SK-N-SH (cell line): Measurements from ENCODE around the gene TTC21B. TPM values are rescaled to one million over a fixed set of nuclear protein-coding genes. Genes with fewer than 3 reads are reported as not detected.

Source experiments
- CTCF ChIA-PET: fragments of 300-600, 350-600 bp; formaldehyde crosslinking; extraction: SDS; loops from one replicate; lab custom pipeline; 2021; lab: Yijun Ruan, JAX
- POLR2A ChIA-PET: fragments of 350-600 bp; sonication (Branson Sonifier 250); formaldehyde crosslinking; extraction: SDS; loops from one replicate; lab custom pipeline; 2020; ENCODE audit warnings: antibody characterized with exemption, inconsistent platforms; lab: Yijun Ruan, JAX
- DNase-seq: peaks from one replicate; pipeline ENCODE4 v3.0.0; 2012
- H2AFZ ChIP-seq: fragments of 200-600 bp; sonication (generic); 2 replicates; pipeline ENCODE4 v1.8.1; 2016; ENCODE audit warnings: antibody characterized with exemption, mild to moderate bottlenecking, low read depth
- H3F3A ChIP-seq: fragments of 200-600 bp; sonication (generic); replicated peaks from 2 replicates; pipeline ENCODE3; 2016; ENCODE audit warnings: antibody characterized with exemption, mild to moderate bottlenecking; ENCODE audit not compliant: insufficient read depth
- H3K27ac ChIP-seq, 2 experiments: fragments of 200-500 bp in 1 of 2; fragments of 200-600 bp in 1 of 2; sonication (Bioruptor generic) in 1 of 2; sonication (generic), shearing (Covaris generic) in 1 of 2; 2 replicates each; pipeline versions ENCODE4 v1.5.1 to v1.6.1; 2014 to 2016; ENCODE audit warnings: low read depth in 2 of 2, inconsistent platforms in 1 of 2, low read length in 1 of 2, mild to moderate bottlenecking in 1 of 2, mixed read lengths in 1 of 2
- H3K27me3 ChIP-seq: fragments of 200-600 bp; sonication (generic), shearing (Covaris generic); 2 replicates; pipeline ENCODE4 v1.6.1; 2016; ENCODE audit warnings: mixed run types; ENCODE audit not compliant: insufficient read depth
- H3K36me3 ChIP-seq, 2 experiments: fragments of 200-500 bp in 1 of 2; fragments of 200-600 bp in 1 of 2; sonication (Bioruptor generic) in 1 of 2; sonication (generic) in 1 of 2; replicated peaks in 1 of 2; 2 replicates each; pipeline versions ENCODE3 to v1.5.1; 2014 to 2016; ENCODE audit warnings: low read length in 1 of 2, mild to moderate bottlenecking in 1 of 2; ENCODE audit not compliant: insufficient read depth in 2 of 2, control insufficient read depth in 1 of 2
- H3K4me1 ChIP-seq, 2 experiments: fragments of 200-500 bp in 1 of 2; fragments of 200-600 bp in 1 of 2; sonication (Bioruptor generic) in 1 of 2; sonication (generic), shearing (Covaris generic) in 1 of 2; 2 replicates each; pipeline versions ENCODE4 v1.5.1 to v1.6.1; 2014 to 2016; ENCODE audit warnings: low read depth in 1 of 2, low read length in 1 of 2, mixed run types in 1 of 2; ENCODE audit not compliant: insufficient read depth in 2 of 2, control insufficient read depth in 1 of 2
- H3K4me2 ChIP-seq: fragments of 200-600 bp; sonication (generic), shearing (Covaris generic); 2 replicates; pipeline ENCODE4 v1.6.1; 2017; ENCODE audit warnings: mixed run types
- H3K4me3 ChIP-seq, 2 experiments: fragments of 200-500 bp in 1 of 2; fragments of 200-600 bp in 1 of 2; sonication (Bioruptor generic) in 1 of 2; sonication (generic), shearing (Covaris generic) in 1 of 2; 2 replicates each; pipeline versions ENCODE4 v1.5.1 to v1.8.1; 2014 to 2016; ENCODE audit warnings: low read depth in 2 of 2, inconsistent platforms in 1 of 2, low read length in 1 of 2, mild to moderate bottlenecking in 1 of 2, mixed read lengths in 1 of 2, moderate library complexity in 1 of 2
- H3K79me2 ChIP-seq: fragments of 200-600 bp; sonication (generic); 2 replicates; pipeline ENCODE4 v1.8.1; 2017; ENCODE audit warnings: mild to moderate bottlenecking; ENCODE audit not compliant: insufficient read depth
- H3K9ac ChIP-seq: fragments of 200-600 bp; sonication (generic); 2 replicates; pipeline ENCODE4 v1.6.1; 2017; ENCODE audit warnings: mixed run types
- H3K9me2 ChIP-seq: fragments of 200-600 bp; sonication (generic); 2 replicates; pipeline ENCODE4 v1.6.1; 2017; ENCODE audit warnings: mixed run types
- H3K9me3 ChIP-seq: fragments of 200-600 bp; sonication (generic); 2 replicates; pipeline ENCODE4 v1.6.1; 2017; ENCODE audit warnings: mixed run types, mild to moderate bottlenecking, moderate library complexity
- H4K20me1 ChIP-seq: fragments of 200-600 bp; sonication (generic); 2 replicates; pipeline ENCODE4 v1.6.1; 2017; ENCODE audit warnings: mild to moderate bottlenecking, mixed run types; ENCODE audit not compliant: insufficient read depth
- EZH2phosphoT487 ChIP-seq: fragments of 200-600 bp; sonication (generic); IDR thresholded peaks from 2 replicates; pipeline ENCODE4 v1.6.1; 2017; ENCODE audit warnings: low read depth, mixed run types, mild to moderate bottlenecking, antibody characterized with exemption, moderate library complexity, borderline replicate concordance
- FOXJ3 ChIP-seq: sonication (generic); formaldehyde crosslinking; IDR thresholded peaks from 2 replicates; pipeline ENCODE4 v1.5.1; 2020; ENCODE audit warnings: mild to moderate bottlenecking, missing genetic modification reagents
- FOXM1 ChIP-seq: IDR thresholded peaks from 2 replicates; pipeline ENCODE4 v1.4.0; 2012; ENCODE audit warnings: low read depth, mild to moderate bottlenecking
- GABPA ChIP-seq: IDR thresholded peaks from 2 replicates; pipeline ENCODE4 v1.4.0; 2012; ENCODE audit warnings: low read depth, mild to moderate bottlenecking
- RXRA ChIP-seq: IDR thresholded peaks from 2 replicates; pipeline ENCODE4 v1.4.0; 2012; ENCODE audit warnings: low read depth, mild to moderate bottlenecking, borderline replicate concordance
- SMC3 ChIP-seq: IDR thresholded peaks from 2 replicates; pipeline ENCODE4 v1.6.1; 2012; ENCODE audit warnings: low read depth, low read length, improper control_type of control experiment
- TCF12 ChIP-seq: IDR thresholded peaks from 2 replicates; pipeline ENCODE4 v1.4.0; 2012
- WGBS: methylation state at CpG from one replicate; pipeline ENCODE4 v1.1.6; 2017; ENCODE audit warnings: low lambda C conversion rate; 5-methylcytosine and 5-hydroxymethylcytosine counted together
- polyA plus RNA-seq, 3 experiments: library from polyadenylated mRNA; depleted of rRNA; stranded (reverse); fragments of >200 nt; gene quantifications; 2 replicates each; pipeline ENCODE4 v1.2.3, GENCODE V29; 2012
- TF ChIP-seq, protein P1 (sequence below): IDR thresholded peaks from 2 replicates; pipeline ENCODE4; 2012
- TF ChIP-seq, protein P2 (sequence below): IDR thresholded peaks from 2 replicates; pipeline ENCODE4 v1.4.0; 2012; ENCODE audit warnings: low read depth
- TF ChIP-seq, protein P3 (sequence below): fragments of 150-350 bp; IDR thresholded peaks from 2 replicates; pipeline ENCODE4 v1.6.1; 2017; ENCODE audit warnings: antibody characterized with exemption, low read length, low read depth, borderline replicate concordance
- TF ChIP-seq, protein P4 (sequence below): IDR thresholded peaks from 2 replicates; pipeline ENCODE4 v1.6.1; 2012; ENCODE audit warnings: mild to moderate bottlenecking, low read depth, low read length, moderate library complexity

TTC21B gene
- polyA plus RNA-seq, 1 of the 3 experiments (the other 2 are of a cell fraction): 10.1 TPM

DNA sequence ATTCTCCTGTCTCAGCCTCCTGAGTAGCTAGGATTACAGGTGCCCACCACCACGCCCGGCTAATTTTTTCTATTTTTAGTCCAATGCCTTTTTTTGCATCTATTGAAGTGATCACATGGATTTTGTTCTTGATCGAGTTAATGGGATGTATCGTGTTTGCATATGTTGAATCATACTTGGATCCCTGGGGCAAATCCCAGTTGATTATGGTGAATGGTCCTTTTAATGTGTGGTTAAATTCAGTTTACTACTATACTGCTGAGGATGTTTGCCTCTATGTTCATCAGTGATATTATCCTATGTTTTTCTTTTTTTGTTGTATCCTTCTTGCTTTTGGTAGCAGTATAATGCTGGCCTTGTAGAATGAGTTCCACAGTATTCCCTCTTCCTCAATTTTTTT lies 8.2 kb upstream of the TTC21B start (continued):
- TF ChIP-seq, protein P1, sequence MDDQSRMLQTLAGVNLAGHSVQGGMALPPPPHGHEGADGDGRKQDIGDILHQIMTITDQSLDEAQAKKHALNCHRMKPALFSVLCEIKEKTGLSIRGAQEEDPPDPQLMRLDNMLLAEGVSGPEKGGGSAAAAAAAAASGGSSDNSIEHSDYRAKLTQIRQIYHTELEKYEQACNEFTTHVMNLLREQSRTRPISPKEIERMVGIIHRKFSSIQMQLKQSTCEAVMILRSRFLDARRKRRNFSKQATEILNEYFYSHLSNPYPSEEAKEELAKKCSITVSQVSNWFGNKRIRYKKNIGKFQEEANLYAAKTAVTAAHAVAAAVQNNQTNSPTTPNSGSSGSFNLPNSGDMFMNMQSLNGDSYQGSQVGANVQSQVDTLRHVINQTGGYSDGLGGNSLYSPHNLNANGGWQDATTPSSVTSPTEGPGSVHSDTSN: no peak
- no peak for TF ChIP-seq FOXJ3
- no peak for TF ChIP-seq RXRA
- no peak for TF ChIP-seq GABPA
- TF ChIP-seq, protein P2, sequence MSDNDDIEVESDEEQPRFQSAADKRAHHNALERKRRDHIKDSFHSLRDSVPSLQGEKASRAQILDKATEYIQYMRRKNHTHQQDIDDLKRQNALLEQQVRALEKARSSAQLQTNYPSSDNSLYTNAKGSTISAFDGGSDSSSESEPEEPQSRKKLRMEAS: no peak
- no peak for TF ChIP-seq EZH2phosphoT487

DNA sequence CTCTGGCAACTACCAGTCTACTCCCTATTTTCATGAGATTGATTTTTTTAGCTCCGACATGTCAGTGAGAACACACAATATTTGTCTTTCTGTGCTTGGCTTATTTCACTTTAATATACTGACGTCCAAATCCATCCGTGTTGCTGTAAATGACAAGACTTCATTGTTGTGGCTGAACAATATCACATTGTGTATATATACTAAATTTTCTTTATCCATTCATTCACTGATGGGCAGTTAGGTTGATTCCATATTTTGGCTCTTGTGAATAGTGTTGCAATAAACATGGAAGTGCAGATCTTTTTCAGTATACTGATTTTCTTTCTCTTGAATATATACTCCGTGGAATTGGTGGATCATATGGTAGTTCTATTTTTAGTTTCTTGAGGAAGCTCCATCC lies 5.8 kb upstream of the TTC21B start:
- Histone ChIP-seq H3K79me2 (no peaks in the 10 kb centered on the region), H3K36me3 (no peaks in the 10 kb centered on the region), H3K9me2 (no peaks in the 10 kb centered on the region), H4K20me1 (no peaks in the 10 kb centered on the region), H3K27ac (no peak overlapping the region), H3K4me1 (peaks cover 0 to 3% of the 10 kb centered on the region in 2 experiments; a peak in 2 of 4 replicates), H2AFZ (no peak overlapping the region), H3K9ac (no peak overlapping the region), H3K4me2 (no peak overlapping the region), H3K9me3 (no peaks in the 10 kb centered on the region), H3F3A (no peaks in the 10 kb centered on the region), H3K27me3 (no peaks in the 10 kb centered on the region), H3K4me3 (no peak overlapping the region)
- WGBS: 82% methylated on average over 4 of the region's 4 CpGs
- TF ChIP-seq, protein P3, sequence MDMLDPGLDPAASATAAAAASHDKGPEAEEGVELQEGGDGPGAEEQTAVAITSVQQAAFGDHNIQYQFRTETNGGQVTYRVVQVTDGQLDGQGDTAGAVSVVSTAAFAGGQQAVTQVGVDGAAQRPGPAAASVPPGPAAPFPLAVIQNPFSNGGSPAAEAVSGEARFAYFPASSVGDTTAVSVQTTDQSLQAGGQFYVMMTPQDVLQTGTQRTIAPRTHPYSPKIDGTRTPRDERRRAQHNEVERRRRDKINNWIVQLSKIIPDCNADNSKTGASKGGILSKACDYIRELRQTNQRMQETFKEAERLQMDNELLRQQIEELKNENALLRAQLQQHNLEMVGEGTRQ: no peak
- TF ChIP-seq SMC3: no peak
- TF ChIP-seq TCF12: no peak
- TF ChIP-seq FOXM1: no peak
- TF ChIP-seq, protein P4, sequence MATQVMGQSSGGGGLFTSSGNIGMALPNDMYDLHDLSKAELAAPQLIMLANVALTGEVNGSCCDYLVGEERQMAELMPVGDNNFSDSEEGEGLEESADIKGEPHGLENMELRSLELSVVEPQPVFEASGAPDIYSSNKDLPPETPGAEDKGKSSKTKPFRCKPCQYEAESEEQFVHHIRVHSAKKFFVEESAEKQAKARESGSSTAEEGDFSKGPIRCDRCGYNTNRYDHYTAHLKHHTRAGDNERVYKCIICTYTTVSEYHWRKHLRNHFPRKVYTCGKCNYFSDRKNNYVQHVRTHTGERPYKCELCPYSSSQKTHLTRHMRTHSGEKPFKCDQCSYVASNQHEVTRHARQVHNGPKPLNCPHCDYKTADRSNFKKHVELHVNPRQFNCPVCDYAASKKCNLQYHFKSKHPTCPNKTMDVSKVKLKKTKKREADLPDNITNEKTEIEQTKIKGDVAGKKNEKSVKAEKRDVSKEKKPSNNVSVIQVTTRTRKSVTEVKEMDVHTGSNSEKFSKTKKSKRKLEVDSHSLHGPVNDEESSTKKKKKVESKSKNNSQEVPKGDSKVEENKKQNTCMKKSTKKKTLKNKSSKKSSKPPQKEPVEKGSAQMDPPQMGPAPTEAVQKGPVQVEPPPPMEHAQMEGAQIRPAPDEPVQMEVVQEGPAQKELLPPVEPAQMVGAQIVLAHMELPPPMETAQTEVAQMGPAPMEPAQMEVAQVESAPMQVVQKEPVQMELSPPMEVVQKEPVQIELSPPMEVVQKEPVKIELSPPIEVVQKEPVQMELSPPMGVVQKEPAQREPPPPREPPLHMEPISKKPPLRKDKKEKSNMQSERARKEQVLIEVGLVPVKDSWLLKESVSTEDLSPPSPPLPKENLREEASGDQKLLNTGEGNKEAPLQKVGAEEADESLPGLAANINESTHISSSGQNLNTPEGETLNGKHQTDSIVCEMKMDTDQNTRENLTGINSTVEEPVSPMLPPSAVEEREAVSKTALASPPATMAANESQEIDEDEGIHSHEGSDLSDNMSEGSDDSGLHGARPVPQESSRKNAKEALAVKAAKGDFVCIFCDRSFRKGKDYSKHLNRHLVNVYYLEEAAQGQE: no peak
- no peak for DNase-seq
- CTCF ChIA-PET: interaction anchor here (1.2 kb wide), 1 partner anchor 170 kb away, joined by 3 read pairs; no protein-coding TSS in a partner anchor
- POLR2A ChIA-PET: no interaction called here
